Hippocampal formation (tissue), 2 donors: ENCODE measurements around the gene COL9A1.

Experiments
- DNase-seq, 2 donors: peaks; one replicate each; lab custom pipeline; 2025; lab: John Stamatoyannopoulos, UW

COL9A1 gene

GRCh38 chr6:70286905-70287304 is 16.0 kb downstream of the COL9A1 start:
- DNase-seq, result no peak

- DNase-seq, result no peak
Measured at GRCh38 chr6:70285201-70285600, 17.7 kb downstream of the COL9A1 start.

- DNase-seq, result no peak
Measured at GRCh38 chr6:70282919-70283461, 19.9 kb downstream of the COL9A1 start.

- DNase-seq, result no peak
Measured at GRCh38 chr6:70282312-70282918, 20.5 kb downstream of the COL9A1 start.

- DNase-seq, result no peak
Measured at GRCh38 chr6:70281923-70282311, 21.0 kb downstream of the COL9A1 start.

GRCh38 chr6:70280400-70280853 is 22.5 kb downstream of the COL9A1 start:
- DNase-seq, result no peak

- no peak for DNase-seq
Measured at GRCh38 chr6:70277470-70277869, 25.4 kb downstream of the COL9A1 start.

GRCh38 chr6:70274338-70274737 is 28.5 kb downstream of the COL9A1 start:
- no peak for DNase-seq

GRCh38 chr6:70272071-70272470 is 30.8 kb downstream of the COL9A1 start:
- no peak for DNase-seq

- no peak for DNase-seq
Measured at GRCh38 chr6:70270287-70271005, 32.4 kb downstream of the COL9A1 start.

- DNase-seq, result no peak
Measured at GRCh38 chr6:70266142-70266541, 36.7 kb downstream of the COL9A1 start.

- no peak for DNase-seq
Measured at GRCh38 chr6:70264306-70264705, 38.6 kb downstream of the COL9A1 start.

- DNase-seq, result no peak
Measured at GRCh38 chr6:70258483-70258882, 44.4 kb downstream of the COL9A1 start.

- no peak for DNase-seq
Measured at GRCh38 chr6:70257768-70258273, 45.1 kb downstream of the COL9A1 start.

GRCh38 chr6:70254784-70255183 is 48.1 kb downstream of the COL9A1 start:
- DNase-seq, result no peak

- no peak for DNase-seq
Measured at GRCh38 chr6:70253923-70254322, 49.0 kb downstream of the COL9A1 start.

GRCh38 chr6:70252604-70253003 is 50.3 kb downstream of the COL9A1 start:
- no peak for DNase-seq

GRCh38 chr6:70246118-70246517 is 56.8 kb downstream of the COL9A1 start:
- no peak for DNase-seq

GRCh38 chr6:70241991-70242420 is 60.9 kb downstream of the COL9A1 start:
- DNase-seq, result no peak

GRCh38 chr6:70241031-70241430 is 61.9 kb downstream of the COL9A1 start:
- DNase-seq, result no peak

GRCh38 chr6:70236343-70236742 is 66.5 kb downstream of the COL9A1 start:
- no peak for DNase-seq

- no peak for DNase-seq
Measured at GRCh38 chr6:70234561-70235236, 68.2 kb downstream of the COL9A1 start.

GRCh38 chr6:70231311-70231710 is 71.6 kb downstream of the COL9A1 start:
- no peak for DNase-seq
